Measurements from ENCODE around the gene ATXN1L. TPM values are rescaled to one million over a fixed set of nuclear protein-coding genes. Genes with fewer than 3 reads are reported as not detected.
A peak's percentile ranks its signal among the peaks of the same experiment; 100 is the strongest.

ATXN1L gene
- total and polyA plus RNA-seq, 2 donors (not counting 1 experiment from before 2014, with no cell fraction given) = 21.3 to 39.5 TPM

- Mint-ChIP-seq H3K27me3 (no peaks in the 10 kb centered on the region), H3K9me3 (ENCODE audit: insufficient read depth) (no peaks in the 10 kb centered on the region)
- POLR2A ChIA-PET = no interaction called here
These were observed 33.1 kb downstream of the ATXN1L start for GRCh38 chr16:71878911-71879310.

GRCh38 chr16:71880176-71880575 is 34.4 kb downstream of the ATXN1L start:
- POLR2A ChIA-PET = interaction anchor here (0.6 kb wide), 1 partner anchor 39 kb away, joined by 6 read pairs; no protein-coding TSS in a partner anchor
- intact Hi-C loops (cut with micrococcal nuclease) = loop anchor here (2.0 to 5.0 kb wide), 2 partner anchors 15 to 127 kb away; partner anchors contain the start of genes DHODH and IST1
- CTCF ChIA-PET = no interaction called here
- no peaks in the 10 kb centered on the region for H3K9me3 Mint-ChIP-seq (ENCODE audit: insufficient read depth)
- H3K4me1 Mint-ChIP-seq = peaks cover 37% of the 10 kb centered on the region
- WGBS (ENCODE audit: insufficient coverage) = 10% methylated on average over 3 of the region's 4 CpGs
- ATAC-seq (ENCODE audit: low read depth) = no peak
- peaks cover 0 to 41% of the 10 kb centered on the region in 2 experiments for H3K36me3 ChIP-seq (replicated peaks in 1 of 2; ENCODE audit: control extremely low read depth in 1 of 2, control insufficient read depth in 1 of 2, extremely low read depth in 1 of 2, insufficient read depth in 2 of 2, low read length in 1 of 2)
- no peaks in the 10 kb centered on the region for H3K9me3 ChIP-seq (ENCODE audit: control extremely low read depth in 1 of 3, control insufficient read depth in 2 of 3, insufficient read depth in 1 of 3, low read length in 2 of 3)
- H3K27me3 Mint-ChIP-seq = no peaks in the 10 kb centered on the region
- H4K20me1 ChIP-seq (ENCODE audit: control insufficient read depth, insufficient read depth, low read length, poor library complexity, severe bottlenecking) = no peaks in the 10 kb centered on the region
- H3K27me3 ChIP-seq (replicated peaks in 1 of 4; ENCODE audit: control extremely low read depth in 1 of 4, control insufficient read depth in 3 of 4, insufficient read depth in 4 of 4, low read length in 3 of 4) = no peaks in the 10 kb centered on the region
- peaks cover 34% of the 10 kb centered on the region for H3K79me2 ChIP-seq (ENCODE audit: control insufficient read depth, insufficient read depth, low read length)
- peak overlapping the region; percentile 87 for H3K27ac Mint-ChIP-seq
- peak overlapping the region; percentile 97 for H3K4me2 ChIP-seq (replicated peaks; ENCODE audit: low read depth, low read length, poor library complexity, severe bottlenecking)
- H3K4me3 ChIP-seq (ENCODE audit: control extremely low read depth in 1 of 5, extremely low read depth in 1 of 5, insufficient read depth in 1 of 5, low read depth in 2 of 5, low read length in 4 of 5) = no peak overlapping the region
- H2AFZ ChIP-seq (ENCODE audit: insufficient read depth, low read depth, low read length, poor library complexity, severe bottlenecking) = no peak overlapping the region
- peaks cover 30 to 40% of the 10 kb centered on the region in 2 donors for H3K4me1 ChIP-seq (ENCODE audit: control insufficient read depth in 2 of 2, insufficient read depth in 2 of 2, low read length in 2 of 2)
- H3K4me3 Mint-ChIP-seq = no peak overlapping the region
- TF ChIP-seq EZH2 (IDR thresholded peaks at IDR 0.05; ENCODE audit: borderline replicate concordance, insufficient read depth, low read depth, low read length, poor library complexity, severe bottlenecking) = no peak
- no peak for TF ChIP-seq CTCF (IDR thresholded peaks at IDR 0.05)
- H3K27ac ChIP-seq (ENCODE audit: low read length in 2 of 2) = peak overlapping the region in 1 of 2 donors; percentile 74
- H3K9ac ChIP-seq (ENCODE audit: low read length) = peak overlapping the region; percentile 1
- DNase-seq = no peak

More at GRCh38 chr16:71878911-71879310, 33.1 kb downstream of the ATXN1L start:
- TF ChIP-seq CTCF (IDR thresholded peaks at IDR 0.05) (no peak), EZH2 (IDR thresholded peaks at IDR 0.05; ENCODE audit: borderline replicate concordance, insufficient read depth, low read depth, low read length, poor library complexity, severe bottlenecking) (no peak)
- CTCF ChIA-PET = no interaction called here
- no peak overlapping the region for H3K4me3 Mint-ChIP-seq
- ATAC-seq (ENCODE audit: low read depth) (no peak), DNase-seq (no peak)
- Histone ChIP-seq H2AFZ (ENCODE audit: insufficient read depth, low read depth, low read length, poor library complexity, severe bottlenecking) (no peak overlapping the region), H4K20me1 (ENCODE audit: control insufficient read depth, insufficient read depth, low read length, poor library complexity, severe bottlenecking) (no peaks in the 10 kb centered on the region), H3K9me3 (ENCODE audit: control extremely low read depth in 1 of 3, control insufficient read depth in 2 of 3, insufficient read depth in 1 of 3, low read length in 2 of 3) (no peaks in the 10 kb centered on the region), H3K36me3 (replicated peaks in 1 of 2; ENCODE audit: control extremely low read depth in 1 of 2, control insufficient read depth in 1 of 2, extremely low read depth in 1 of 2, insufficient read depth in 2 of 2, low read length in 1 of 2) (peaks cover 0 to 49% of the 10 kb centered on the region in 2 experiments), H3K27me3 (replicated peaks in 1 of 4; ENCODE audit: control extremely low read depth in 1 of 4, control insufficient read depth in 3 of 4, insufficient read depth in 4 of 4, low read length in 3 of 4) (no peaks in the 10 kb centered on the region), H3K9ac (ENCODE audit: low read length) (no peak overlapping the region), H3K4me2 (replicated peaks; ENCODE audit: low read depth, low read length, poor library complexity, severe bottlenecking) (no peak overlapping the region), H3K79me2 (ENCODE audit: control insufficient read depth, insufficient read depth, low read length) (peaks cover 24% of the 10 kb centered on the region), H3K4me3 (ENCODE audit: control extremely low read depth in 1 of 5, extremely low read depth in 1 of 5, insufficient read depth in 1 of 5, low read depth in 2 of 5, low read length in 4 of 5) (no peak overlapping the region), H3K4me1 (ENCODE audit: control insufficient read depth in 2 of 2, insufficient read depth in 2 of 2, low read length in 2 of 2) (peaks cover 26 to 32% of the 10 kb centered on the region in 2 donors), H3K27ac (ENCODE audit: low read length in 2 of 2) (no peak overlapping the region)
- intact Hi-C loops (cut with micrococcal nuclease) = no loop called here
- 69% methylated on average over 4 of the region's 4 CpGs for WGBS (ENCODE audit: insufficient coverage)
- H3K27ac Mint-ChIP-seq = peak overlapping the region; percentile 12
- peaks cover 29% of the 10 kb centered on the region for H3K4me1 Mint-ChIP-seq

All from B cell (primary cell).